HL-60 (cell line): ENCODE data around the gene DPT.
A peak's percentile ranks its signal among the peaks of the same experiment; 100 is the strongest.

Experiments used
- DNase-seq, 2 experiments: peaks; one replicate each; pipeline ENCODE4 v3.0.0-alpha.2; 2010 to 2020; ENCODE audit warnings: low read depth in 1 of 2, low spot score in 1 of 2
- H3K27ac ChIP-seq: fragments of 250-450 bp; sonication (Bioruptor Pico); replicated peaks from 2 replicates; pipeline ENCODE4 v1.5.1; 2020; ENCODE audit warnings: mild to moderate bottlenecking, moderate library complexity
- H3K27me3 ChIP-seq: fragments of 250-450 bp; sonication (Bioruptor Pico); 2 replicates; pipeline ENCODE4 v1.5.1; 2021; ENCODE audit warnings: mild to moderate bottlenecking, moderate library complexity; ENCODE audit not compliant: insufficient read depth, poor library complexity, severe bottlenecking
- H3K4me3 ChIP-seq: replicated peaks from 2 replicates; pipeline ENCODE4 v1.5.1; 2011; ENCODE audit warnings: mild to moderate bottlenecking, control low read depth, low read length; ENCODE audit not compliant: insufficient read depth
- GABPA ChIP-seq: IDR thresholded peaks from 2 replicates; pipeline ENCODE4 v1.6.1; 2012; ENCODE audit warnings: low read depth
- POLR2AphosphoS5 ChIP-seq: IDR thresholded peaks from 2 replicates; pipeline ENCODE4 v1.6.1; 2012; ENCODE audit warnings: low read depth
- SPI1 ChIP-seq: IDR thresholded peaks from 2 replicates; pipeline ENCODE4 v1.6.1; 2012; ENCODE audit warnings: low read depth, mild to moderate bottlenecking, borderline replicate concordance
- TF ChIP-seq, protein P1 (sequence below): IDR thresholded peaks from 2 replicates; pipeline ENCODE4 v1.6.1; 2012; ENCODE audit warnings: low read depth; ENCODE audit not compliant: insufficient replicate concordance
- TF ChIP-seq, protein P2 (sequence below): IDR thresholded peaks from one replicate; pipeline ENCODE4 v1.5.1; 2011; ENCODE audit warnings: low read length, control low read depth, inconsistent platforms; ENCODE audit not compliant: insufficient read depth

Gene DPT

DNA sequence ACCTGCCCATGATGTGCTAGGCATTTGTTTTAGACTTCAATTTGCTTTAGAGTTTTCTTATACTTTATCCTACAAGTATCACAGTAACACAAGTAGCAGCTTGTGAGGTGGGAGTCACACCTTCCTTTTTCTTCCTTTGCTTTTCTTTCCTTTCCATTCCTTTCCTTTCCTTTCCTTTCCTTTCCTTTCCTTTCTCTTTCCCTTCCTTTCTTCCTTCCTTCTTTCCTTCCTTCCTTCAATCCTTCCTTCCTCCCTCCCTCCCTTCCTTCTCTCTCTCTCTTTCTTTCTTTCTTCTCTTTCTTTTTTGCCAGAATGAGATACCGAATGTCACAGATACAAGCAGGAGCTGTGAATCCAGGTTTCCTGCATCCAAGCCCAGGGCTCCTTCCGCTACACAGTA, 3.9 kb downstream of the DPT start:
- Histone ChIP-seq H3K4me3 (no peak overlapping the region), H3K27ac (no peak overlapping the region), H3K27me3 (peaks cover 3% of the 10 kb centered on the region)
- TF ChIP-seq SPI1: no peak
- TF ChIP-seq, protein P1, sequence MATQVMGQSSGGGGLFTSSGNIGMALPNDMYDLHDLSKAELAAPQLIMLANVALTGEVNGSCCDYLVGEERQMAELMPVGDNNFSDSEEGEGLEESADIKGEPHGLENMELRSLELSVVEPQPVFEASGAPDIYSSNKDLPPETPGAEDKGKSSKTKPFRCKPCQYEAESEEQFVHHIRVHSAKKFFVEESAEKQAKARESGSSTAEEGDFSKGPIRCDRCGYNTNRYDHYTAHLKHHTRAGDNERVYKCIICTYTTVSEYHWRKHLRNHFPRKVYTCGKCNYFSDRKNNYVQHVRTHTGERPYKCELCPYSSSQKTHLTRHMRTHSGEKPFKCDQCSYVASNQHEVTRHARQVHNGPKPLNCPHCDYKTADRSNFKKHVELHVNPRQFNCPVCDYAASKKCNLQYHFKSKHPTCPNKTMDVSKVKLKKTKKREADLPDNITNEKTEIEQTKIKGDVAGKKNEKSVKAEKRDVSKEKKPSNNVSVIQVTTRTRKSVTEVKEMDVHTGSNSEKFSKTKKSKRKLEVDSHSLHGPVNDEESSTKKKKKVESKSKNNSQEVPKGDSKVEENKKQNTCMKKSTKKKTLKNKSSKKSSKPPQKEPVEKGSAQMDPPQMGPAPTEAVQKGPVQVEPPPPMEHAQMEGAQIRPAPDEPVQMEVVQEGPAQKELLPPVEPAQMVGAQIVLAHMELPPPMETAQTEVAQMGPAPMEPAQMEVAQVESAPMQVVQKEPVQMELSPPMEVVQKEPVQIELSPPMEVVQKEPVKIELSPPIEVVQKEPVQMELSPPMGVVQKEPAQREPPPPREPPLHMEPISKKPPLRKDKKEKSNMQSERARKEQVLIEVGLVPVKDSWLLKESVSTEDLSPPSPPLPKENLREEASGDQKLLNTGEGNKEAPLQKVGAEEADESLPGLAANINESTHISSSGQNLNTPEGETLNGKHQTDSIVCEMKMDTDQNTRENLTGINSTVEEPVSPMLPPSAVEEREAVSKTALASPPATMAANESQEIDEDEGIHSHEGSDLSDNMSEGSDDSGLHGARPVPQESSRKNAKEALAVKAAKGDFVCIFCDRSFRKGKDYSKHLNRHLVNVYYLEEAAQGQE: no peak
- TF ChIP-seq GABPA: no peak
- no peak for TF ChIP-seq POLR2AphosphoS5
- no peak for DNase-seq

DNA sequence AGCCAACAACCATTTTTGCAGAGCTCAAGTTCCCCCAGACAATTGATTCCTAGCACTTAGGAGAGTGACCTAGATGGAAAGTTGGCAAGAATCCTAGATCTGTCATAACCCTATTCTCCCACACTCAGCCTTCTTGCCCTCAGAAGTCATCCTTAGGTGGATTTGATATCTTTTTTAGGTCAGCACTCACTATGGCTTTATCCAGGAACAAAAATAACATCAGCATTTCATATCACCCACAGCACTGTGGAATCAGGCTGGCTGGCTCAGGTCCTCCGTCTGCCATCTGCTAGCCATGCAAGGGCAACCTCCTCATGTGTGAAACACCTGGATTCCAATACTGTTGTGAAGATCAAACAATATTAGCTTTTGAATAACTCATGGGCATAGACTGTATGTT, 6.0 kb downstream of the DPT start:
- peaks cover 3% of the 10 kb centered on the region for H3K27me3 ChIP-seq
- no peak for DNase-seq
- no peak overlapping the region for H3K27ac ChIP-seq
- H3K4me3 ChIP-seq: no peak overlapping the region
- no peak for TF ChIP-seq SPI1
- TF ChIP-seq POLR2AphosphoS5: no peak
- TF ChIP-seq GABPA: no peak
- TF ChIP-seq, protein P2, sequence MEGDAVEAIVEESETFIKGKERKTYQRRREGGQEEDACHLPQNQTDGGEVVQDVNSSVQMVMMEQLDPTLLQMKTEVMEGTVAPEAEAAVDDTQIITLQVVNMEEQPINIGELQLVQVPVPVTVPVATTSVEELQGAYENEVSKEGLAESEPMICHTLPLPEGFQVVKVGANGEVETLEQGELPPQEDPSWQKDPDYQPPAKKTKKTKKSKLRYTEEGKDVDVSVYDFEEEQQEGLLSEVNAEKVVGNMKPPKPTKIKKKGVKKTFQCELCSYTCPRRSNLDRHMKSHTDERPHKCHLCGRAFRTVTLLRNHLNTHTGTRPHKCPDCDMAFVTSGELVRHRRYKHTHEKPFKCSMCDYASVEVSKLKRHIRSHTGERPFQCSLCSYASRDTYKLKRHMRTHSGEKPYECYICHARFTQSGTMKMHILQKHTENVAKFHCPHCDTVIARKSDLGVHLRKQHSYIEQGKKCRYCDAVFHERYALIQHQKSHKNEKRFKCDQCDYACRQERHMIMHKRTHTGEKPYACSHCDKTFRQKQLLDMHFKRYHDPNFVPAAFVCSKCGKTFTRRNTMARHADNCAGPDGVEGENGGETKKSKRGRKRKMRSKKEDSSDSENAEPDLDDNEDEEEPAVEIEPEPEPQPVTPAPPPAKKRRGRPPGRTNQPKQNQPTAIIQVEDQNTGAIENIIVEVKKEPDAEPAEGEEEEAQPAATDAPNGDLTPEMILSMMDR: no peak
- TF ChIP-seq, protein P1: no peak

- H3K27me3 ChIP-seq: peaks cover 3% of the 10 kb centered on the region
- DNase-seq: no peak
- H3K27ac ChIP-seq: no peak overlapping the region
- no peak overlapping the region for H3K4me3 ChIP-seq
- no peak for TF ChIP-seq GABPA
- no peak for TF ChIP-seq POLR2AphosphoS5
- TF ChIP-seq, protein P2: no peak
These were observed 8.2 kb downstream of the DPT start for GRCh38 chr1:168720839-168721238.

GRCh38 chr1:168719306-168720111, 9.5 kb downstream of the DPT start:
- Histone ChIP-seq H3K4me3 (no peak overlapping the region), H3K27ac (no peak overlapping the region), H3K27me3 (peaks cover 3% of the 10 kb centered on the region)
- TF ChIP-seq SPI1: no peak
- TF ChIP-seq GABPA: no peak
- TF ChIP-seq, protein P2: no peak
- TF ChIP-seq POLR2AphosphoS5: no peak
- TF ChIP-seq, protein P1: no peak
- peak in 1 of 2 experiments; percentile 6 for DNase-seq
